Measurements from ENCODE around the gene DPT.

The DPT gene

DNA sequence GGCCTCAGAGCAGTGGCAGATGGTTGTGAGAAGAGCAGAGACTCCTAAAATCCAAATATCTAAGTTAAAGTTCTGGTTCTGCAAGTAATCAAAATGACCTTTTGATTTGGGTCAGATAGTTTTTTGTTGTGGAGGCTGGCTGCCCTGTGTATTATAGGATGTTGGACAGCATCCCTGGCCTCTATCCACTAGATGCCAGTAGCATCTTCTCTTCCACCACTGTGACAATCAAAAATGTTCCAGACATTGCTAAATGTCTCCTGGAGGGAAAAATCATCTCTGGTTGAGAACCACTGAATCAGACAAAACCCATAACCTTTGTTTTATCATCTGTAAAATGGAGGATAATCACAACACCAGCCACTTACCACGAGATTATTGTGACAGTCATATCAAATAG is 5.9 kb upstream of the DPT start:
- no peak for DNase-seq

DNA sequence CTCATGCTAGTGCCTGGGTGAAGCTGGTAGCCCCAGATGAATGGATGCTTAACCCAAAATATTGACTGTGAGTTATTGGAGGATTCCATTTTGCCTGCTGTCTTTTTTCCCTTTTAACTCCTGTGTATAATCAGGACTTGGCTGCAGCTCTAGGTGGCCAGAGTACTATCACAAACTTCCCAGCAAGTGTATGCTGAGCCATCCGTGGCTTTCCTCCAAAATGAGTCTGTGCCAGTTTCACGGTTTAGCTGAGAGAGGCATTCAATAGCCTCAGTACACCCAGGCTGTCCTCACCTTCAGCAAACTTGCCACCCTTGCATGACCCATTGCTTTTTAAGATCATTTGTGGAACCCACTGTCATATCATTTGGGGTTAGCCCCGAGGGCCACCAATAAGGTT is 5.3 kb upstream of the DPT start:
- no peak for DNase-seq

DNA sequence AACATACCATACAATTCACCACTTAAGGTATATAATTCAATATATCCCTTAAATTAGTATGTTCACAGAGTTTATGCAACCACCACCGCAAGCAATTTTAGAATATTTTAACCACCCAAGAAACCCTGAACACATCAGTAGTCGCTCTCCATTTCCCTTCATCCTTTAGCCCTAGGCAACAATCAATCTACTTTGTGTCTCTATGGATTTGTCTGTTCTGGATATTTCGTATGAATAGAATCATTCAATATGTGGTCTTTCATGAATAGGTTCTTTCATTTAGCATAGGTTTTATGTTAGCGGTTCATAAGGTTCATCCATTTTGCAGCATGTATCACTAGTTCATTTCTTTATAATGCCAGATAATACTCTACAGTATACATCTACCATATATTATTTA is 4.2 kb upstream of the DPT start:
- DNase-seq: no peak

DNA sequence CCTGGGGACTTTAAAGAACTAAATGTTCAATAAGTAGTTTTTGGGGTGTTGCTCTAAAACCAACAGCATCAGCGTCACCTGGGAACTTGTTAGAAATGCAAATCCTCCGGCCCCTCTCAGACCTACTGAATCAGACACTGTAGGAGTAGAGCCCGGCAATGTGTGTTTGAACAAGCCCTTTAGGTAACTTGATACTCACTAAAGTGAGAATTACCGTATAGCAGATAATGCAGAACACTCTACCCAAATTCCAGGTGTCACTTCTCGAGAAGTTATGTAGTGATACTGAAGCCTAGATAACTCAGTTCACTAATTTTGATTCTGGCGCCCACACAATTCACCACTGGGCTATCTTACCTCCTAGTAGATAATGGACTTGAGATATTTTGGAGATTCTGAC is 3.7 kb upstream of the DPT start:
- DNase-seq: no peak

DNA sequence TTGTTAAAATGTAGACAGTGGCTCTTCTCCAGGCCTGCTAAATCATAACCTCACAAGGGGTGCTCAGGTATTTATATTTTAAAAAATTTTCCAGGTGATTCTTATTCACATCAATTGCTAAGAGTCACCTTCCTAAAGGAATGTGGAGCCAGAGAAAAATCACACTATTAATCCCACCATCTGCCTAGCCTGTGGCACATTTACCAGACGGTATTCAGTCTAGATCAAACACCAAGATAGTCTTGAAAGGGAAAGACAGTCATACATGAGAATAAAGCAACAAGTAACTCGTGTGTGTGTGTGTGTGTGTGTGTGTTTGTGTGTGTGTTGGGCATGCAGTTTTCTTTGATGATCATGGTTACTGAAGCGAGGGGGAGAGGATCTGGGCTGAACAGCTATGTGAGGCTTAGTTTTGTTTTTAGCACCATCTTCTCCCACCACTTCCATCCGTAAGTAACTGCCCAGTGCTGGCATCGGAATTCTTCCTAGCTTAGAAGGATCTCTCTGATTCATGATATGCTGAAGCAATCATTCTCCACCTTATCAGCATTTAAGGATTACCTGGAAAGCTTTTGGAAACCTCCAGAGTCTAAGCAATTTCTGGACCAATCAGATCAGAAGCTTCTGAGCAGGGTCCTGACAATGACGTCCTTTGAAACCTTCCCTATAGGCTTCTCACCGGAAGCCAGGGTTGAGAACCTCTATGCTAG is 2.4 kb upstream of the DPT start:
- DNase-seq: no peak

DNA sequence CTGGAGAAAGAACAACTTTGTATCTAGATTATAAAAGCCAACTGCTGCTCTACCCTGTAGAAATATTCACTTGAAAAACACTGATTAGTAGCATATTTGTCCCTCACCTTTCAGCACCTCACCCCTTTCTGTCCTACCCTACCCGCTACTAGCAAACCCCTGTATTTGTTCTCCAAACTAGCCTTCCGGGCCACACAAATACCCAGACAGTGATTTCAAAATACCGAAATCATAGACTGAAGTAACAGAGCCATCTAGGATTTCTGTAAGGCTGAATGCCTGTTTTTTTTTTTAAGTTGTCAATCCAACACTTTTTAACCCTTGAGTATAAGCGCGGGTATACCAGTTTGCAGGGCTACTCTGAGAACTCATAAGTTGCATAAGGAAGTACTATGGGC is 398 bp upstream of the DPT start:
- DNase-seq: no peak

DNA sequence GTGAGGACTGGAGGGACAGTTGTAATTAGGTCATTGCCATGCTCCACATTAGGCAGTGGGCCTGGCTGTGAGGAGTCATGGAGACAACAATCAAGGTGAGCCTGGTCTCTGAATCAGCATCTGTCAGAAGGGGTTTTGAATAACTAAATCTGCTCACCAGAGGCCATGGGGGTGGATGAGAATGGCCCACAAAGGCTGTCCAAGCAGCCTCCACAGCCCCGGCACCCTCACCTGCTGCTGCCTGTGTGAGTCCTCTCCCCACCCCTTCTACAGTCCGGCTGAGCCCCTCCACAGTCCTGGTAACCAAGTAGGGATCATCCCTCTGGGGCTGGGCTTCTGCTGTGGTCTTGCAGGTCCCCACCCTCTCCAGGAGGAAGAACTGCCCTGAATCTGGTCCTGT is 2.3 kb downstream of the DPT start:
- no peak for DNase-seq

DNA sequence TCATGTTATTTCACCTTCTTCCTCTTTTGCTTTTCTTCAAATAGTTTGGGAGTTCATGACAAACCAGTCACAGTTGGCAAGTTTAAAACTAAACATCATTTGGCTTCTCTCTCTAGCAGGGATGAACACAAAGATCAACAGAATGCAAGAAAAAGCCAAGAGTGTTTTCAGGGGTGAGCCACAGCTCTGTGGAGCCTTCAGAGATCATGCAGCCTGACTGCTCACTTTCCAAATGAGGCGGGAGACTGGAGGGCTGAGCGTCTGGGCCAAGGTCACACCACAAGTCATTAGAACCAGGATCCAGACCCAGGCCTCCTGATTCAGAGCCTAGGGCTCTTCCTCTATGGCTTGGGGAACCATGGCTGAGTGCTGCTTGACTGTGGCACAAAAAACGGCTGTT is 2.7 kb downstream of the DPT start:
- DNase-seq: no peak

DNA sequence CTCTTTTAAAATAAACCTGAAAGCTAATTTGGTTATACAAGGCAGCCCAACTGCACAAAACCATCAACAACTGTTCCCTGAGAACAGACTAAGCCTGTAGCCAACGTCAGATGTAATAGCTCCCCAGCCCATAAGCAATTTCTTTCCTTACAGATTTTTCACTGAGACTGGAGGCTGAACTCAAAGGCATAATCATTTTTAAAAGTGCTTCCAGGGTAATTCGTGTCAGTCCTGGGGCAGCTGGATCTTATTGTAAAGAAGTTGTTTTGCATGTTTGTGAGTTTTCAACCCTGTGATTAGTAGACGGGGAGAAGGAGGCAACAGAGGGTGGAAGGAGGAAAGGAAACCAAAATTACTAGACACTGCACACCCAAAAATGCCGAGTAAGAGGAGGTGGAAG is 3.2 kb downstream of the DPT start:
- DNase-seq: no peak

DNA sequence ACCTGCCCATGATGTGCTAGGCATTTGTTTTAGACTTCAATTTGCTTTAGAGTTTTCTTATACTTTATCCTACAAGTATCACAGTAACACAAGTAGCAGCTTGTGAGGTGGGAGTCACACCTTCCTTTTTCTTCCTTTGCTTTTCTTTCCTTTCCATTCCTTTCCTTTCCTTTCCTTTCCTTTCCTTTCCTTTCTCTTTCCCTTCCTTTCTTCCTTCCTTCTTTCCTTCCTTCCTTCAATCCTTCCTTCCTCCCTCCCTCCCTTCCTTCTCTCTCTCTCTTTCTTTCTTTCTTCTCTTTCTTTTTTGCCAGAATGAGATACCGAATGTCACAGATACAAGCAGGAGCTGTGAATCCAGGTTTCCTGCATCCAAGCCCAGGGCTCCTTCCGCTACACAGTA is 3.9 kb downstream of the DPT start:
- DNase-seq: no peak

DNA sequence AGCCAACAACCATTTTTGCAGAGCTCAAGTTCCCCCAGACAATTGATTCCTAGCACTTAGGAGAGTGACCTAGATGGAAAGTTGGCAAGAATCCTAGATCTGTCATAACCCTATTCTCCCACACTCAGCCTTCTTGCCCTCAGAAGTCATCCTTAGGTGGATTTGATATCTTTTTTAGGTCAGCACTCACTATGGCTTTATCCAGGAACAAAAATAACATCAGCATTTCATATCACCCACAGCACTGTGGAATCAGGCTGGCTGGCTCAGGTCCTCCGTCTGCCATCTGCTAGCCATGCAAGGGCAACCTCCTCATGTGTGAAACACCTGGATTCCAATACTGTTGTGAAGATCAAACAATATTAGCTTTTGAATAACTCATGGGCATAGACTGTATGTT is 6.0 kb downstream of the DPT start:
- no peak for DNase-seq

DNA sequence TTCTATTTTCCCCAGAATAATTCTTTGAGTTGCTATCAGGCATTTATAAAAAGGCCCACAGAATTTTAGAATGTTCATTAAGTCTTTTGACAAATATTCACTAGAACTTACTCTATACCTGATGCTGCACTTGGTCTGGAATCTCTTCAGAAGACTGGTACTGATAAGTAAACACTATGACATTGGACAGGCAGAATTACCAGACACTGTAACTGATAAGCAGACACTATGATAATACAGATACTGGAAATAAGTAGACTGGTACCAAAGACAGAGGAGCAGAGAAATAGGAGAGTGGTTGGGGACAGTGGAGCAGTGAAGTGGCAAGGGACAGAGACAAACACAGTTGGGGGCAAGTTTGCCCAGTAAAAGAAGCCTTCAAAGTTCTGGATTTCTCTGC is 8.2 kb downstream of the DPT start:
- no peak for DNase-seq

DNA sequence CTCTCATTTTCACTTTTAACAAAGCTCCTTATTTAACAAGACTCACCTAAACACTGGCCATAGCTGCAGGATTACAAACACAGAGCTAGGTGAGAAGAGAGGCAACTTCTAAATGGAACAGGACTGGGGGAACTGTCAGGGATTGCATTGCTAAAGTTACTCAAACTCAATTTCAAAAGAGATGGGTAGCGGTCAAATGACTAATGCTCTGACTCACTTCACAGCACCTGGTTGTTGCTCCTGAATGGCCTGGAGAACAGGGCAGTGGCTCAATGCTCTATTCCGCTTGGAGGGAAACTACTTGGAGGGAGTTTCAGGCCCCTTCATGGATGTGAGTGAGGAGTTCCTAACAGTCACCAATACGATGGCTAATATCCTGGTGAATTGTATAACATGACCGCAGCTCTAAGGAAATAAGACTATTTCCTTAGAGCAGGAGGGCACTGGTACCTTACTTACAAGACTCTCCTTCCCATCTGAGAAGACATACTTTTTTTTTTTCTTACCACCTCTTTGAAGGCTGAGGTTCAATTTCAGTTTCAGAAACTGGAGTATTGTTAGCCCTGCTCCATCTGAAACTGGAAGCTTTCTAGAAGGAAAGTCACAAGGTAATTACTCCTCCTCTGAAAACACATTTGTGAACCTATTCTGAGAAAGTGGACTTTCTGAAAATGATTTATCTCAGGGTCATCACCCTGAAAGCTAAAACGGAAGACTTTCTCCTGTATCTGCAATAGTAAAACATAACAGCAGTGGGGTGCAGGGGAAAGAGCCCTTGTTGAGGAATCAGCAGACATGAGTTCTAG is 9.5 kb downstream of the DPT start:
- DNase-seq: no peak

DNA sequence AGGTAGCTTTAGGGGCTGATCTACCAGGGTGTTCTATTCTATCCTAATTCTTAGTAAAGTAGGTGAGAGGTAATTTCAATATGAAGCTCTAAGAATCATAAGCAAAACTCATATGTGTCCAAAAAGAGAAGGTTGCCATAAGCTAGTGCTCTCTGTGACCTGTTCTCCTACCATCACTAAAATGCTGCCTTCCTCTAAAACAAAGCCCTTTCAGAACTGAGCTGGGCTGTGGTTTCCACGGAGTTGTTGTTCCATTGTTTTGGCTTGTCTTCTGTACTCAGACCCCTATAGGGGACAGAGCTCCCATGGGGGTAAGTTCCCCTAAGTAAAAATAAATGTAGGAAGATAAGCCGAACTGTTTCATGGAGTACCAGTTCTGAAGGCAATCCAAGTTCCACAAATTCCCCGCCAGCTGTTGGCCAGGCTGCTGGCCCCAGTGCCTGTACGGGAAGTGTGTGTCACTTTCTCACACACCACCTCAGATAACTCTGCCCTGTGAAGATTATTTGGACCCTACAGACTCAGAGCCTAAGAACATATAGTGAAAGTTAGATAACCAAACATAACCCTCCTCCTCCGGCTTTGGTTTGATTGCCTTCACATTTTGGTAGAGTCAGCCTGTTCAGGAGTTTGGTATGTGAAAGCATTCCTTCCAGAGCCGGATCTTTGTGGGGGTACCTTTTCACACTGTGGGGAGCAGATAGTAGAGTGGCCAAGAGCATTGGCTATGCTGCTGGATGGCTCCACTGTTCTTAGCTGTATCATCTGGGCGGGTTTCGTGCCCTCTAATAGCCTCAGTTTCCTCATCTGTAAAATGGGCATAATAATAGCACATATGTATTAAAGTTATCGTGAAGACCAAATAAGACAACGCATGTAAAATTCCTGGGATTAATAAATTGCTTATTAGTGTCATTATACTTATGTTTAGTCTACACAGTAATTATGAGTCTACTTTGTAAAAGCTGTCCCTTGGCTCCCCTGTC is 10.8 kb downstream of the DPT start:
- DNase-seq: no peak

DNA sequence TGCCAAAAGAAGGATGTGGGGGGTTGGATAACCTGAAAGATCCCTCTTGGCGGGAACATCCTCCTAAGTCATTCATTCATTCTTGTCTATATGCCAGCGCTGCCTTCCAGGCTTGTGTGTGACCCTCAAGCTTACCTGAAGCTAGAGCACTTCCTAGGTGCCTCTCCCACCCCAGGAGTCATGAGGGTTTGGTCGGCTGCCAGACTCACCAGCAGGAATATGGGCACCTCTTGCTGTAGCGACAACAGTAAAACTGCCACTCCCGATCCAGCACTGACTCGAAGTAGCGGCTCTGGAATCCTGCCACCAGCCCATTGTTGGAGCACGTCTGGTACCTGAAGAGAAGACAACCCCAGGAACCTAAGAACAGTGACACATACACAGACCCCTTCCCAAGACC is 15.0 kb downstream of the DPT start:
- DNase-seq: no peak

DNA sequence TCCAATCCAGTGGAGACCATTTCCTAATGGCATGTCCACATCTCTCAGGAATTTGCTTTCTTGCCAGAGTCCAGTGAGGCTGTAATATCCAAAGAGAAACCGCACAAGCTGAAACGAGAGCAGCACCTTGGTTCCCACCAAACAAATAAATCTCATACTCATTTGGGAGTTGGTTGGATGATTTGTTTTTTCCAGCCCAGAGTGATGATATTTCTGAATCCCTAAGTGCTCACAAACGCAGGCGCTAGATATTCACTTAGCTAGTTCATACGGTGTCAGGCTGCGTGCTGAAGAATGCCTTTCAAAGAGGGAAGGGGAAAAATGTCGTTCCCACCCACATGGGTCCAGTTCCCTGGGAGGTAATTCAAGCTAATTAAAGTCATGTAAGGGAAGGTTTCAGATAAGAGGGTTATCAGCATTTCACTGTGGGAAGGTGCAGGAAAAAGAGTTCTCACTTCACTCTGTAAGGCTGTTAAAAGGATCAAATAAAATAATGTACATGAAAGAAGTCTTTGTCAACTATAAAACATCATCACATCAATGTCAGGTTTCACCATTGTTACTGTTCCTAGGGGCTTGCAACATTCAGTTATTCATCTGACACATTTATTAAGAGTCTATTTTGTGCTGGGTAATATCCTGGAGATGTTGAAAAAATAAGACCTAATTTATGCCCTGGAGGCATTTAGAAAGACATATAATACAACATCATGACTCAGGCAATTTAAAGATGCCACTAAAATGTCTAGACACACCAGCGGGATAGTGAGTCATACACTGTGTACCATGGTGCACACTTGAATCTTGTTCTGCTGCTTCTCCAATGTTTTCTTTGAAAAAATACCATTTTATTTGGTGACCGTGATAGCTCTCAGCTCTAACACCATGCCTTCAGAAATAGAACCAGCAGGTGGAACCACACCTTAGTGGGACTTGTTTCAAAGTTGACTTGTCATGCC is 19.3 kb downstream of the DPT start:
- no peak for DNase-seq

DNA sequence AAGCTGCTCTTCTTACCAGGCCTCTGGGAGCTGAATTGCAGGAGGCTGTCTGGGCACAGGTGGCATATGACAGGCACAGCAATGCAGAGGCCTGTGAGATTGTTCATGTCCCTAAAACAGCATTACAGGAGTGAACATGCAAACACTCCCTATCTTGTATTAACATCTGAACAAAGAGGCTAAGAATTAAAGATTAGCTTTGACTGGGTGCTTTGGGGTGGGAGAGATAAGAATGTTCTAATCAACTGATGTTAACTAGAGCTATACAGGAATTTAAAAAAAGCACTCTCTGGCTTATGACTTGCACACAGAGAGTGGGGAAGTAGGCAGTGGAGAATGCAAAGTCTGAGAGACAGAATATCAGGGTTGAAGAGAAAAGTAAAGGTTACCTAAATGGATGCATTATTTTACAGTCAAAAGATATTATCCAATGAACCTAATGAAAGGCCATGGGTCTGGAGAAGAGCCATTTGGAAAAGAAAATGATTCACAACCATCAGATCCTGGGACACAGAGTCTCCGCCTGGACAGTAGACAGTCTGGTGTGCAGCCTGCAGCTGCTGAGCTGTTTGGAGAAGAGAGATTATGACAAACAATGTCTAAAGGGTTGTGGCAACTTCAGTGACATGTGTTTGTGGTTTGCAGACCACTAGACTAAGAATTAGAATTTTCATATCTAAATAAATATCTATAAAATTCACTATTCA is 20.2 kb downstream of the DPT start:
- DNase-seq: no peak

DNA sequence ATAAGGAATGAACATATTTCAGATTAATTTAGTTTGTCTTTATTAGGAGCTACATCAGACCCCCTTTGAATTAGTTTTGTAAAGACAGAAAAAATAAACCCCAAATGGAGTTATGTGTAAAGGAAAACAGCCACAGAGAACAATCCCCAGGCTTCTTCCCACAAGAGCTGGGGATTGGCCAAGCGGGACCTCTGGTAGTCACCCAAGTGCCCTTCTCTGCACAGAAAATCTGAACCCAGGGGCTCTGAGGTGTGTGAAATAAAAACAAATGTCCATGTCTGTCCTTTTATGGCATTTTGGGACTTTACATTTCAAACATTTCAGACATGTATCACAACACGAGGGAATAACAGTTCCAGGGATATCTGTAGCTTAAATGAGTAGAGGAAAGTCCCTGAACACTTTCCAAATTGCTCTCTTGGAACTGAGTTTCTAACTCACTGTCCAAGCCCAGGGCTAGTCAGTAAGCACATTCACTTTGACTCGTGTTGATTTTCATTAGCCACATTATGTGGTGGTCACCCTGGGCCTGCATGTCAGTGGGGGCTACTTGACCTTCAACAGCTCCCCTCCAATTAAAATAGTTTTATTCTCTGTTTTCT is 22.5 kb downstream of the DPT start:
- no peak for DNase-seq

DNA sequence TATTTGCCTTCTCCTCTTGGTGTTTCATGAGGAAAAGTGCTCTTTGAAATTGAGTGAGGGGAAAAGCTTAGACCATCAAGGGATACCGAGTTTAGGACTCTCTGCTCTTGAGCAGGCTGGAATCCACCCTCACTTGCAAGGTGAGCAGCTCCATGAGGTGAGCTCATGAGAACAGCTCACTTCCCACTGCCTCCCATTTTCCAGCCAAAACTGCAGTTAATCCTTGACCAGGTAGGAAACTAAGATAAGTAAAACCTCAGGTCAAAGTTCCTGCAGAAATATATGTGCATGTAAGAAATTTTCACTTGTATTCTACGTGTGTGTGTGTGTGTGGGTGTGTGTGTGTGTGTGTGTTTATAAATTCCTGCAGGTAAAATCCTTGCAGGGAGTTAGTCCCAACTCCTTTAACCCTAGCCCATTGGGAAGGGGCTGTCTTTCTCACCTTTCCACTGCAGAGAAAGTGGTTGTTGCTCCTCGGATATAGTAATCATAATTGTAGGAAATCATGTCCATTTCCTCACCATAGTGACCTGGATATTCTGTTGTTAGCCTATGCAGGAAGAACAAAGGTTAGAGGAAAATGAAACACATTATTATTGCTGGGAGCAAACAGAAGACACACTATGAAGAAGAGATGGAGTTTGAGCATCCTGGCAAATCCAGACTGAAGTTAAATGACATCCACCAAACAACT is 28.3 kb downstream of the DPT start:
- DNase-seq: no peak

DNA sequence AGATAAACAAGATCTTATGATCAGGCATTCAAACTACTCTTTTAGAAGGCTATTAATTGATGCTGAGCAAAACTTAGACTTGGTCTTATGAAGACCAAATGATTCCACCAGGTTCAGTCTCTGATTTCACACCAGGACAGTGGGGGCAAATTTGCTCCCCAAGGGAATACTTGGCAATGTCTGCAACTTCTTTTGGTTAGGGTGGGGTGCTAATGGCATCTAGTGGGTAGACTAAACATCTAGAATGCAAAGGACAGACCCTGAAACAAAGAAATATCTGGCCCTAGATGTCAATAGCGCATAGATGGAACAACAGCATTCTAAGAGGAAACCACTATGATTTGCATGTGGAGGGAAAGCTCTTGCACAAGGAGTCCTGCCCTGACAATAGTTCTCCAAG is 30.6 kb downstream of the DPT start:
- DNase-seq: no peak

Measured in stimulated activated CD4-positive, alpha-beta T cell treated with anti-CD3 and anti-CD28 coated beads, Interleukin-1b, Interleukin-23, amount 100 ng/mL, for 48 hours (primary cell).